ENCODE data around the gene ARSA.
"Not testable (repeated sequence)": the region's sequence is repeated elsewhere in the genome, so short reads cannot be mapped to it uniquely, and the experiment has no call there.

Gene ARSA

GRCh38 chr22:50640857-50641647, 13.1 kb upstream of the ARSA start:
- H3K9me3 ChIP-seq (ENCODE audit: control insufficient read depth, insufficient read depth, low read depth, low read length), result no peaks in the 10 kb centered on the region
- H3K27ac ChIP-seq (ENCODE audit: extremely low read depth, low read depth, low read length), result no peak overlapping the region
- H3K4me1 ChIP-seq (ENCODE audit: control insufficient read depth, insufficient read depth, low read length), result no peaks in the 10 kb centered on the region
- POLR2A ChIA-PET, result interaction anchor here (0.8 to 1.3 kb wide), 2 partner anchors 11 to 13 kb away, joined by 3 read pairs; partner anchors contain the start of gene ARSA
- no peaks in the 10 kb centered on the region for H3K36me3 ChIP-seq (ENCODE audit: control insufficient read depth in 2 of 2, insufficient read depth in 1 of 2, low read length in 2 of 2)
- H3K4me3 ChIP-seq (ENCODE audit: low read depth, low read length), result no peak overlapping the region
- no peak for TF ChIP-seq ZNF223 (tag by site-specific recombination; IDR thresholded peaks at IDR 0.05)
- TF ChIP-seq ZIC2 (tag by site-specific recombination; IDR thresholded peaks at IDR 0.05), result peak; percentile 27; the same call in 1 of the 2 replicates
- CTCF ChIA-PET, result interaction anchor here (0.6 to 1.5 kb wide), 8 partner anchors 11 to 289 kb away, joined by 3 to 8 read pairs (median 3); partner anchors contain the start of gene ARSA

- not testable (repeated sequence) for H3K9me3 ChIP-seq (ENCODE audit: control insufficient read depth, insufficient read depth, low read depth, low read length); H3K4me1 ChIP-seq (ENCODE audit: control insufficient read depth, insufficient read depth, low read length); H3K36me3 ChIP-seq (ENCODE audit: control insufficient read depth in 2 of 2, insufficient read depth in 1 of 2, low read length in 2 of 2); H3K4me3 ChIP-seq (ENCODE audit: low read depth, low read length); H3K27ac ChIP-seq (ENCODE audit: extremely low read depth, low read depth, low read length)
- ChIA-PET POLR2A (interaction anchor here (1.3 kb wide), 1 partner anchor 12 kb away, joined by 3 read pairs; the partner anchor contains the start of gene ARSA), CTCF (interaction anchor here (0.6 to 1.2 kb wide), 2 partner anchors 12 to 90 kb away, joined by 3 read pairs; partner anchors contain the start of gene ARSA)
These were observed 12.3 kb upstream of the ARSA start for GRCh38 chr22:50640296-50640695.

GRCh38 chr22:50635591-50635990, 7.6 kb upstream of the ARSA start:
- ChIA-PET POLR2A (no interaction called here), CTCF (no interaction called here)
- Histone ChIP-seq H3K4me3 (ENCODE audit: low read depth, low read length) (no peak overlapping the region), H3K4me1 (ENCODE audit: control insufficient read depth, insufficient read depth, low read length) (no peaks in the 10 kb centered on the region), H3K36me3 (ENCODE audit: control insufficient read depth in 2 of 2, insufficient read depth in 1 of 2, low read length in 2 of 2) (no peaks in the 10 kb centered on the region), H3K27ac (ENCODE audit: extremely low read depth, low read depth, low read length) (no peak overlapping the region), H3K9me3 (ENCODE audit: control insufficient read depth, insufficient read depth, low read depth, low read length) (no peaks in the 10 kb centered on the region)
- TF ChIP-seq SP2 (tag by site-specific recombination; IDR thresholded peaks at IDR 0.05) (no peak), ZNF785 (tag by site-specific recombination; IDR thresholded peaks at IDR 0.05) (no peak), ZNF18 (tag by site-specific recombination; IDR thresholded peaks at IDR 0.05) (no peak)

- Histone ChIP-seq H3K9me3 (ENCODE audit: control insufficient read depth, insufficient read depth, low read depth, low read length) (no peaks in the 10 kb centered on the region), H3K36me3 (ENCODE audit: control insufficient read depth in 2 of 2, insufficient read depth in 1 of 2, low read length in 2 of 2) (no peaks in the 10 kb centered on the region), H3K4me3 (ENCODE audit: low read depth, low read length) (no peak overlapping the region), H3K27ac (ENCODE audit: extremely low read depth, low read depth, low read length) (no peak overlapping the region), H3K4me1 (ENCODE audit: control insufficient read depth, insufficient read depth, low read length) (no peaks in the 10 kb centered on the region)
- ChIA-PET POLR2A (no interaction called here), CTCF (interaction anchor here (0.6 to 0.8 kb wide), 4 partner anchors 13 to 98 kb away, joined by 3 to 4 read pairs (median 3); no protein-coding TSS in a partner anchor)
- no peak for TF ChIP-seq ZBTB8A (tag by site-specific recombination; IDR thresholded peaks at IDR 0.05)
- no peak for TF ChIP-seq ZNF335 (tag by site-specific recombination; conservative IDR thresholded peaks at IDR 0.05)
- TF ChIP-seq ZIC2 (tag by site-specific recombination; IDR thresholded peaks at IDR 0.05), result no peak
- no peak for TF ChIP-seq ZNF658 (tag by site-specific recombination; IDR thresholded peaks at IDR 0.05)
- TF ChIP-seq ZNF223 (tag by site-specific recombination; IDR thresholded peaks at IDR 0.05), result no peak
- no peak for TF ChIP-seq IKZF3 (tag by site-specific recombination; IDR thresholded peaks at IDR 0.05)
- TF ChIP-seq OVOL3 (tag by site-specific recombination; IDR thresholded peaks at IDR 0.05), result no peak
- TF ChIP-seq ZBTB44 (tag by site-specific recombination; IDR thresholded peaks at IDR 0.05), result no peak
- TF ChIP-seq ZNF704 (tag by site-specific recombination; IDR thresholded peaks at IDR 0.05), result no peak
- TF ChIP-seq ELK4 (IDR thresholded peaks at IDR 0.05; ENCODE audit: borderline replicate concordance, low read depth, low read length), result no peak
- TF ChIP-seq ZNF366 (tag by site-specific recombination; conservative IDR thresholded peaks at IDR 0.05), result no peak
- TF ChIP-seq ZNF2 (tag by site-specific recombination; IDR thresholded peaks at IDR 0.05), result no peak
- TF ChIP-seq ZBTB6 (tag by site-specific recombination; IDR thresholded peaks at IDR 0.05), result no peak
- TF ChIP-seq GFI1B (tag by site-specific recombination; IDR thresholded peaks at IDR 0.05), result no peak
- no peak for TF ChIP-seq ZNF521 (tag by site-specific recombination; IDR thresholded peaks at IDR 0.05)
These were observed 5.8 kb upstream of the ARSA start for GRCh38 chr22:50633771-50634170.
